LNCAP (cell line): Measurements from ENCODE around the gene NEIL3.

Experiments
- CTCF ChIP-seq: fragments of 450-650 bp; IDR thresholded peaks from 2 replicates; pipeline ENCODE4 v1.5.1; 2017; ENCODE audit warnings: mild to moderate bottlenecking

Gene NEIL3

GRCh38 chr4:177349191-177349590 is 39.5 kb downstream of the NEIL3 start:
- no peak for TF ChIP-seq CTCF

- no peak for TF ChIP-seq CTCF
Observed at GRCh38 chr4:177351622-177352244, 42.1 kb downstream of the NEIL3 start.

- no peak for TF ChIP-seq CTCF
Observed at GRCh38 chr4:177356206-177356605, 46.5 kb downstream of the NEIL3 start.

- TF ChIP-seq CTCF = no peak
Observed at GRCh38 chr4:177356921-177357320, 47.2 kb downstream of the NEIL3 start.

GRCh38 chr4:177367336-177367735 is 57.7 kb downstream of the NEIL3 start:
- no peak for TF ChIP-seq CTCF

GRCh38 chr4:177369372-177369771 is 59.7 kb downstream of the NEIL3 start:
- no peak for TF ChIP-seq CTCF

GRCh38 chr4:177371461-177371860 is 61.8 kb downstream of the NEIL3 start:
- TF ChIP-seq CTCF = no peak

GRCh38 chr4:177374966-177375365 is 65.3 kb downstream of the NEIL3 start:
- no peak for TF ChIP-seq CTCF
